NCI-H2029 treated with DMSO at 0.1 percent for 48 hours (cell line): ENCODE measurements around the gene SNN.

Experiments used
- DNase-seq: peaks from one replicate; lab custom pipeline; 2025; lab: John Stamatoyannopoulos, UW

The SNN gene

DNA sequence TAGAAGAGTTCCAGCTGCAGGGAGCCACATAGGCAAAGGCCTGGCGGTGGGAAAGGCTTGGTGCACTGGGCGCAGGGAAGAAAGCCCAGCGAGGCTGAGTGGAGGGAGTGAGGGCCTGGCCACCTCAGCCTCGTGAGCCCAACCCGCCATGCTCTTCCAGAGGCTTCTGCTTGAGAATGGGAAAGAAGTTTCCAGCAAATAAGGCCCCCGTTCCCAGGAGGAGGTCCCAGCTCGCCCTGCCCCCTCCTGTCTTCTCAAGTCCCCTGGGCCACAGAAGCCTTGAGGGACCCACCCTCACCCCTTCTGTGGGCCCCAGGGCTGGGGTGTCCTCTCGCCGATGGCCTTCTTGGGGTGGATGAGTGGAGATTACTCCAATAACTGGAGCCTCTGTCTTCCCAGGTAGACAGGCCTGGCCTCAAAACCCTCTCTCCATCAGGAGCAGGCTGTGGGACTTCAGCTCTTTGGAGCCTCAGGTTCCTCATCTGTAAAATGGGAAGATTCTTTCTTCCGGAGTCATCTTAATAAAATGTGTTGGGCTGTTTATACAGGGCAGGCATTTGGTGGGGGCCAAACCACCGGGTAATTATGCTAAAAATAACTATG lies 933 bp upstream of the SNN start:
- DNase-seq, result no peak

DNA sequence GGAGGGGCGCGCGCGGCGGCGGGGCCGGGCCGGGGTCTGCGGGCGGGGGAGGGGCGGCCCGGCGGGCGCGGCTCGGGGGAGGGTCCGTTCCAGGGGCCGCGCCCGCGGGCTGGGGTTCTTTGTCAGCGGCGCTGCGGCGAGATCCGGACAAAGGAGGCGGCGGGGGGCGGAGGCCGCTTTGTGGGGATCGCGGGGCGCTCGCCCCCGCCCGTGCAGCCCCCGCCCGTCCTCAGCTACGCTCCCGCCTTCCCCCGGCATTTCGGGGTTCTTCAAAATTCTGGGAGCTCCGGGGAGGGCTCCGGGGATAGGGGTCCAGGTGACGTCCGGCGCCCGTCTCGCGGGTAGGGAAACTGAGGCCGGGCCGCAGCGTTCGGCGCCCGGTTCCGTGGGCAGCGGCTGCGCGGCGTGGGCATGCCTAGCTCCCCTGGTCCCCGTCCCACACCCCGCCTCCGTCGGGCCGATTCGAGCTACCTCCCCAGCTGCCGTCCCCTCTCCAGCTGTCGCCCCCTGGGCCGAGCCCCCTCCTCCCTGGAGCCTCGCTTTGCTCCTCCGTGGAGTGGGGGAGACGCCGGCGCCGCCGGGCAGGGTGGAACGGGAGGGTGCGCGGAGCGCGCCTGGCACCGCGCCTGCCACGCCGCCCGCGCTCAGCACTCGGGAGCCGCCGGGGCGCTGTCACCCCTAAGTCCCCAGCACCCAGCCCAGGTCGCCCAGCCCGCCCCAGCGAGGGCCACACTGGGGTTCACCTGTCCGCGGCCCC lies 546 bp downstream of the SNN start:
- no peak for DNase-seq

DNA sequence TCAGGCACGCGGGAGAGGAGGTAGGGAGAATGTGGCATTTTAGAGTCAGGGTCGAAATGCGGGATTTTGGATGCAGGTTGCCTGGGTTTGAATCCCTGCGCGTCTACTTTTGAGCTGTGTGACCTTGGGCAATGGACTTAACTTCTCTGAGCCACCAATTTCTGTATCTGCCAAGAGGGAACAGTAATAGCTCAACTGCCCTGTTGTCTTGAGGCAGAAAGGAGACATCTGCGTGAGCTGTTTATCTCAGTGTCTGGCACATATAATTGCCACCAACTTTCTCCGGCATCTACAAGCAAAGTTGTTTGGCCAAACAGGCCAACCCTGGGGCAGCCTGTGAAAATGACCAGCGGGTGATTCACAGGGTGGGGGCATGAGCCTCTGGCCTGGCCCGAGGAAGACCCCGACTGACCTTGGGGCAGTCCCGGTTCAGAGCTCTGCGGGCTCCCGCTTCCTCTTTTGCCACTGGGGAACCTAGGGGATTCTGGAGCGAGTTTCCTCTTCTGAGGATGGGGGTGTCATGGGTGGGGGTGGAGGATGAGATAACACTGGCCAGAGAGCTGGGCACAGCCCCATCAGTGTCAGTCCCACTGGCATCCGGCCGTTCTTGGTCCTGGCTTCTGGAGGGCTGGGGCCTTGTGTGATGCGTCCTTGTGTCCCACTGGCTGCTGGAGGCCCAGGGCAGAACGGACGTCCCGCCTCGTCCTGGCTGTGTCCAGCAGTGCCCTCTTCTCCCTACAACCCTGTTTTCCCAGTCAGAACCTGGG lies 1.3 kb downstream of the SNN start:
- DNase-seq, result no peak

DNA sequence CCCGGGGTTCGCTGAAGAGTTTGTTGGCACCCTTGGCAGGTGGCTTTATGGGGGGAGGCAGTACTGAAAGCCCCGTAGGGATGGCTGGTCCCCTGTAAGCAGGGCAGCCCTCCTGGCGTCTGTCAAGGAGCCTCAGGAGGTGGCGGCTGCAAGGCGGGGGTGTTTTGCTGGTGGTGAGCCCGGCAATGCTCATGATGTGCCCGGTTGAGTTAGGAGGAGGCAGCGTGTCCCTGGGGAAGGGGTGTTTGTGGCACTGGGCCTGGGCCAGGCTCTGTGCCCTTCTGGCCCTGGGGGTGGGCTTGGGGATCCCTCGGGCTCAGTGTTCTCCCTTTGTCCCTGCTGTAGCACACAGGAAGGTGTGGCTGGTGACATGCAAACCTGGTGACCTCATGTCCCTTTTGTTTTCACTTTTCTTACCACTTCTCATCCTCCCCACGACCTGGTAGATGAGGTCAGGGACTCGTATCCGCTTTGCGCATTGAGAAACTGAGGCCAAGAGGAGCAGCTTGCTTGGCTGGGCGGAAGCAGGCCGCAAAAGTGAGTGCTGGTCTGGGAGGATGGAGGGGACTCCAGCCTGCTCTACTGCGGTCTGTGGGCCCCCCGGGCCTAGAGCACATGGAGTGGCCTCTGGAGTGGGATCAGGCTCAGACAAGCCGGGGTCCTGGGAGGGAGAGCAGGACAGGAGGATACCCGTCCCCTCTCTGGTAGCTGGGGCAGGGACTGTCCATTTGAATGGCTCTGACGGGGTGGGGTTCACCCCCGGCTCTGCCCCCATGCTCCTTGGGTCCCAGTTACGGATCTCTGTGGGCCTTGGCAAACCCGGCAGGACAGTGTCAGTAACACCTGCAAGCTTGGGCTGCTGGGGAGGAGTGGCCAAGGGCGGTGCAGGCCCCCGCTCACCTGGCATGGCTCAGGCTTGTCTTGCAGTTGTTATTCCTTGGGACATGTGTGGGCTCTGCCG lies 2.2 kb downstream of the SNN start:
- DNase-seq, result no peak

DNA sequence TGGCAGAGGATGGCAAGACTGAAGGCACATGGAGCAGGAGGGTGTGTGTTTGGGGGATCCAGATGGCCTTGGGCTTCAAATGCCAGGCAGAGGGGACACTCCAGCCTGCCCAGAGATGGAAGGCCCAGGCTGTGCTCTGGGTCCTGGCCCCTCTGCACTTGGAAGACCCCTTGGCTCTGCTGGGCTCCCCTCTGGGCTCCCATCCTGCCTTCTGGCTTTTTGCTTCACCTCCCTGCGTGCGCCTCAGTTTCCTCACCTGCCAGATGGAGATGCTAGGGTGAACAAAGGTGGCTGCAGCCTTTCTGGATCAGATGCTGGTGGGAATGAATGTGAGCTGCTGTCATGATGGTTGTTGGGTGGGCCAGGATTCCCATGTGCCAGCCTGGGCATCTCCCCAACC lies 3.0 kb downstream of the SNN start:
- no peak for DNase-seq

DNA sequence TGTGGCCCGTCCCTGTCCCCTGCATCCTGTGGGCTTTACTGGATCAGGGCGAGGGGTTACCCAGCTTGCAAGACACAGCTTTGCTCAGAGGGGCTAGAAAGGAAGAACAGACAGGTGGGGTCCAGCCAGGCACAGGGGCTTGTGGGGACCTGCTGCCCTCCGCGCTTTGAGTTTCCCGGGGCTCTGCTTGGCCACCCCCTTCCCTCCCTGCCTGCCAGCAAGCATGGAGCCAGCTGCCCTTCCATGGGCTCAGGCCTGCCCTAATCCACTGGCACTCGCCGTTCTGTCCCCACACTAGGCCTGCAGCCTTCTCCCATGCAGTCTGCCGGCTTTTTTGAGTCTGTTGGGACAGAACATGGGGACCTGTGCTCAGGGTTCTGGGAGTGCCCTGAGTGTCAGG lies 3.4 kb downstream of the SNN start:
- DNase-seq, result no peak

DNA sequence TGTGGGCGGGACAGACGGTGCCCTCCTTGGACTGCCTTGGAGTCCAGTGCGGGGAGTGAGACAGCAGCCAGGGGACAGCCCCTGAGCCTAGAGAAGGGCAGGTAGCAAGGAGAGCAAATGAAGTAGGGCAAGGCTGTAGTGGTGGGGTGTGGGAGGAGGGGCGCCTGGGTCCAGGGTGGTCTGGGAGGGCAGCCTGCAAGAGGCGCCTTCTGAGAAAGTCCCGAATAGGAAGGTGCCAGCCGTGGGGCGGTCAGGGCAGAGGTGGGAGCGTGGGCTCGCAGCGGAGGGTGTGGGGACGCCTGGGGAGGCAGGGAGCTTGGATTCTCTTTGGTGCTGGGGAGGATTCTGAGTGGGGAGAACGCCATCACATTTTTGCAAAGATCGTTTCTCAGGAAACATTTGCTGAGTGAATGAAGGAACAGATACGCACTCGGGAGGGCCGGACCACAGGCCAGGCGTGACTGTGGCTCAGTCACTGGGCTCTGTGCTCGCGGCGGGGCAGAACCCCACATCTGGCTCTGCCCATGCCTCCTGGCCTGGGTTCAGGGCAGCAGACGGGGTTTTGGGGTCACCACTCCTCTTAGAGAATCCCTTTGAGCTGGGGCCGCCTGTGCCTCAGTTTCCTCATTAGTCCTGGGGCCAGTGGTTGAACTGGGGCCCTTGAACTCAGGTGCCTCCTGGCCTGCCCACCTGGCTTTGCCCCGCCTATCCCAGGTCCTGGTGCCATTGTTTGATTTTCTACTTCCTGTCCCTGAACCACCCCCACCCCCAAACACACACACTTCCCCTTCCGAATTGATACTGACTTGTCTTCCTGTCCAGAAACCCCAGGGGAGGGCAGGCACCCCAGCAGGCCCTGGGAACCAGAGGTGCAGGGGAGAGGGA lies 4.2 kb downstream of the SNN start:
- no peak for DNase-seq

DNA sequence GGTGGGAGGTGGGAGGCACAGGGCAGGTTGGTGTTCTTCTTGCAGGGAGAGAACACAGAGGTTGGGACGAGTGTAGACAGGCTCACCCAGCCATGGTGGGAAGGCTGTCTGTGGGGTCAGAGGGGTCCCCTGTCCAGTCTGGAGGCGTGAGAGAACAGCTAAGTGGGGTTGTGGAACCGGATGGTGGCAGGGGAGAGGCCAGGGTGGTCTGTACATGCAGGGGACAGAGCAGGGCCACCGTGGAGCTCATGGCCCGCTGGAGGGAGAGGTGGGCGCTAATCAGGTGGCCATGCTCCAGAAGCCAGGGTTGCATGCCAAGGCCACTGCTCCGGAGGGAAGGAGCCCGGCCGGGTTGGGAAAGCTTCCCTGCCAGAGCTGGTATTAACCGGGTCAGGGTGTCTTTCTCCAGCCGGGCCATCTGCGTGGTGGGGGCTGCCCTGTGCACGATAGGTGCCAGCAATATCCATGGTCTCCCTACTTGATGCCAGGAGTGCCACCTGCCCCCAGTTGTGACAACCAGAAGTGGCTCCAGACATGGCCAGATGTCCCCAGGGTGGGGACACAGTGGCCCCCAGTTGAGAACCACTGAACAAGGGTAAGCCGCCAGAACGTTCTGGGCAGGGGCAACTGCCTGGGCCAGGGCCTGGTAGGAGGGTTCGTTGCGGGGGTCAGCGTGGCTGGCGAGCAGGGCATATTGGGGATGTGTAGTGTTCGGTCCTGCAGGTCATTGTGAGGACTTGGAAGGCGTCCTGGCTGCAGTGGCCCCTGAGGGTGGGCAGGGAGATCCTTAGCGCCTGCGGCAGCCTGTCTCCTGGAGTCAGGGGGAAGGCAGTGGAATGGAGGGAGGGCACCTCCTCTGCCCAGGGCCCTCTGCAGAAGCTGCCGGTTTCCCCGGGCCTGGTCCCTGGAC lies 5.1 kb downstream of the SNN start:
- no peak for DNase-seq

DNA sequence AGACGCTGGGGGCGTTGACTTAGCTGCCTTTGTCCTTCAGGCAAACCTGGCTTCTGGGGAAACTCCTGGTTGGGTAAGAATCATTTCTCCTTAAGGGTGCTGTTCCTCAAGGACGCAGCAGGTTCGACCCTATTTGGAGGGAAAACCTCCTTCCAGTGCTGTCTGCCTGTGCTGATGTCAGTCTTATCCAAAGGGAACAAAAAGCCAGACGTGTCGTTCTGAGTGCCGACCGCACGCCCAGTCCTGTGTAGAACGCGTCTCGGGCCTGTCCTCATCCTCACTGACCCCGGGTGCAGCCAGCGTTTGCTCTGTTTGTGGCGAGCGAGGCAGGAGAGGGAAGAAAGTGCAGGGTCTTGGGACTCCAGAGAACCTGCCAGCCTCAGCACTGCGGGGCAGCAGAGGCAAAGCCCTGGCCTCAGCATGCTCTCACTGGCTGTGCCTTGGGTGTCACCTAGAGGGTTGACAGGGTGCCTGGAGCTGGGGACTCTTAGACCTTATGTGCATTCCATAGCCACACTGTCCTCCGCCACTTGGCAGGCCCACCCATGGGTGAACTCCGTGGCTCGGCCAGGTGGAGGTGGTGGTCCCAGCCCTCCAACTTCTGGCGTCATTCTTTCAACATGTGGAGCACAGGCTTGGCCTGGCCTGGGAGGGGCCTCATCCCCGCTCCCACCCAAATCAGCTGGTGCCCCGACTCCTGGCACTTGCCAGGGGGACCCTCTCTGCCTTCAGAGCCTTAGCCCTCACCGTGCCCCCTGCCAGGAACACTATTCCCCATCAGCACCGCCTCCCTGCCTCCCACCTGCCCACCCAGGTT lies 6.0 kb downstream of the SNN start:
- DNase-seq, result no peak

DNA sequence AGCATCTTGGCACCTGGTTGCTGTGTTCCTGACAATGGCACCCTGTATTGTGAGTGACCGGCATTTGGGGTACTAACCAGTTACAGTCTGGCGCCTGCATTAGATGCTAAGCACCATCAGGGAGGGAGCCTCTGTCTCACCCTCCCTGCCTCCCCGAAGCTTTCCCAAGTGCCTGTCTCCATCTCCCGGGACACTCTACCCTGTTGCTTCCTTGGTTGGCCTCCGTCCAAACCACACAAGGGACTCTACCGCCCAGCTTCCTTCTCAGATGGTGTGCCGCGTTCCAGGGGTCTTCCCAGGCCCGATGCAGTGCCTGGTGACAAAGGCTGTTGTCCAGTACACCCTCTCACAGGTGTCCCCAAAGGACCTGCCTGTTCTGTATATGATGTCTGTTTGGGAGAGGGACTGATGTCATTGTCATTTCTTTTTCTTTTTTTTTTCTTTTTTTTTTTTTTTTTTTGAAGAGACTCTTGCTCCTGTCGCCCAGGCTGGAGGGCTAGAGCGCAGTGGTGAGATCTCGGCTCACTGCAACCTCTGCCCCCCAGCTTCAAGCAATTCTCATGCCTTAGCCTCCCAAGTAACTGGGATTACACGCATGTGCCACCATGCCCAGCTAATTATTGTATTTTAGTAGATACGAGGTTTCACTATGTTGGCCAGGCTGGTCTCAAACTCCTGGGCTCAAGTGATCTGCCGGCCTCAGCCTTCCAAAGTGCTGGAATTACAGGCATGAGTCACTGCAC lies 6.7 kb downstream of the SNN start:
- no peak for DNase-seq

DNA sequence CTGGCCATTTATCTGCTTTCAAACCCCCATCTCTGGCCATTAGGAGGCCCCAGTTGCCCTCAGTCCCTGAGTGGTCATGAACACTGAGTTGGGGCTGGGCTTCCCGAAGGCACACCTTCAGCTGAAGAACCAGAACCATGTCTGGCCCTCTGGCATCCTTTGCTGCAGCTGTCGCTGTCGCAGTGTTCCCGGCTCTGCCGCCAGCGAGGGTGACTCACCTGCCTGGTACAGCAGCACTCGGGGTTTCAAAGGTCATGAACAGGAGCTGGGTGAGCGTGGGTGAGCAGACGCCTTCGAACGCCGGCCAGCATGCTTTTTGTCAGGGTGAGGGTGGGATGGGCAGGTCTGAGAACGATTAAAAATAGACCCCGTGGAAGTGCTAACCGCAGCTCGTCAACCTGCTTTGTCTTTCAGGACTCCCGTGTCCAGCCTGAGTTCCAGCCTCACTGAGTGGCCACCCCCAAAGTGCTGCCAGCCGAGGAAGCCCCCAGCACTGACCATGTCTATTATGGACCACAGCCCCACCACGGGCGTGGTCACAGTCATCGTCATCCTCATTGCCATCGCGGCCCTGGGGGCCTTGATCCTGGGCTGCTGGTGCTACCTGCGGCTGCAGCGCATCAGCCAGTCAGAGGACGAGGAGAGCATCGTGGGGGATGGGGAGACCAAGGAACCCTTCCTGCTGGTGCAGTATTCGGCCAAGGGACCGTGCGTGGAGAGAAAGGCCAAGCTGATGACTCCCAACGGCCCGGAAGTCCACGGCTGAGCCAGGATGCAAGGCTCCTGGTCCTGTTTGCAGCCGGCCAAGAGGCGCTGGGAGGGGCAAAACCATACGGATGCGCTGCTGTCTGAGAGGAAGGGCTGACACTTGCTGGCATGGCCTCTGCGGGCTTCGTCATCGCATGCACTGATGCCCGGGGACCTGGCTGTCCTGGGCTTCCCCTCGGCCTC lies 7.6 kb downstream of the SNN start:
- DNase-seq, result no peak

DNA sequence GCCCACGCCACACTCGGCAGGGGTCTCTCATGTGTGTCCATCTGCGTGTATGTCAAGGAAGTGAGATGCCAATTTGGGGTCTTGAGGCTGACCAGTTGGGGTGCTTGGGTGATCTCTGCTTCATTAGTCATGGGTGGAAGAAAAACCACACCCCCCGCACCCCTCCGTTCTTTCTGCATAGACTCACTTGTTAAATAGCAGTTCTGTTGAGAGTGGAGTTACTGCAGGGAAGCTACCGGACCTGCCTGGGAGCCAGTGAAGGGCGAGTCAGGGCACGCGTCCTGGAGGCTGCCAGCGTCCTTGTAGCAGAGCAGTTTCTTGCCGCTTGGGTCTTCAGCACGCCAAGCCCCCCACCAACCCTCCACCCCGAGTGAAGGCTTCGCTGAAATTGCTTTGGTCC lies 8.5 kb downstream of the SNN start:
- no peak for DNase-seq

DNA sequence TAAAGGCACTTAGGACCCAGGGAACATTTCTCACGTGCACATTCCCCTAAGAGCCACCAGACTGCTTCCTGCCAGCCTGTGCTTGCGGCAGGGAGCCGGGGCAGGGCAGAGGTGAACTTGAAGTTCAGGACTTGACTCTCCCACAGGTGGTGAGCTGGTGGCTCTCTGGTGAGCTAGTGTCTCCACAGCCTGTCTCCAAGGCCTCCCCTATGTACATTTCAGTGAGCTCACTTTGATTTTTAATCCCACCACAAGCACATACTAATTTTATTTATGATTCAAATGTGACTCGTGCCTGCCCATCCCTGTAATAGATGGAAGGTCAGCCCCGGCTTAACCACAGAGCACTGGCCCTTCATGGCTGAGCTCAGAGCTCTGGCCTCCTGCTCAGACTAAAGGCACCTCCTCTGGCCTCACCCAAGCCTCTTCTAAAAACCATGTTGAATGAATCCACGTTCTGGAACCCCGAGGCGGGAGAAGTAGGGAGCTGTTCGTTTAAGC lies 9.2 kb downstream of the SNN start:
- no peak for DNase-seq

DNA sequence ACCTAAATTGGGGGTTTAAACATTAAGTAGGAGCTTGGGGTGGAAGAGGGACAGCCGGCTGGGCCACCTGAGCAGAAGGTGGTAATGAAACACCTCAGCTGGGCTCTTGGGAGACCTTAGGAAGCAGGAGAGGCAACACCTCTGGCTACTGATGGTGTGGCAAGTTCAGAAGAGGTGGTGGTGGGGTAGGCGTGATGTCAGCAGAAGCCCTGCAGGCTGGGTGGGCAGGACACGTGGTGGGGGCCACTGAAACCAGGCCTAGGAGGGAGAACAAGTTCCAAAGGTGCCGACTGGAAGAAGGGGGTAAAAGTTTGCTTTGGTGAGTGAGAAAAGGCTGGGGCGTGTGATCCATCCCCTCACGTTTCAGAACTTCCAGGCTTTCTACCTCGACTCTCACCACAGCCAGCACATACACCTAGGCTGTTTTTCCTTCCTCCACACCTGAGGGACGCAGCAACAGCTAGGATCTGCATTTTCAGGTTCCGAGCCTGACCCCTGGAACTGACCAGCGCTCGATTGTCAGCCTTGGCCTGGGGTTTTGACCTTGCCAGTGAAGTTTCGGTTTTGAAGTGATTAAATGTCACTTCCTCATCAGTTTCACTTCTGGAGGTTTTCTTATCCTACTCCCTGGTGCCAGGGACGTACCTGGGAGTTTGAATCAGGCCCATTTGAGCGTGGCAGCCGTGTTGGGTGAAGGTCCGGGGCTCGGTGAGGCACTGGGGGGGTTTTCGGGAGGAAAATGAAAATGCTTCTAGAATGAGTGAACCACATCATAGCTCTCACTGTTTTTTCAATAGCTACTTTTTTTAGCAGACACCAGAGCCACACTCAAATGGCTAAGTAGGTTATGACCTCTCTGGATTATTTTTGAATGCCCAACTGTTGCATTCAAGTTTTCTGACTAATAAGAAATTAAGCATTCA lies 10.0 kb downstream of the SNN start:
- DNase-seq, result no peak

DNA sequence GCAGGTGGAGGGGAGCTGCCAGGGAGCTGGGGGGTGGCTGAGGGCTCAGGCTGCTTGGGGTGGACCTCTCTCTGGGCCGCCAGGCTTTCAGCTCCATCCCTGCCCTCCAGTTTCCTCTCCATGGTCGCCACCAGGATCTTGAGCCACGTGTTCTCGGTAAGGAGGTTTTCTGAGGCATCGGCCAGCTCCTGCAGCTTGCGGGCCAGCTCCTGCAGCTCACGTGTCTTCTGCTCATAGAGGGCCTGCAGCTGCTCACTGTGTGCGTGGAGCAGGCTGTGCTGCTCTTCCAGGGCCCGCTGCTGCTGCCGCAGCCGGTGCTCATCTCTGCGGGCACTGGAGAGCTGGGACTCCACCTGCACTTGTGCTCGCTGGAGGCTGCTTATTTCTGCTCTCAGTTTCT lies 11.0 kb downstream of the SNN start:
- no peak for DNase-seq
